ENCODE results near the gene TBX6. TPM values are rescaled to one million over a fixed set of nuclear protein-coding genes. Genes with fewer than 3 reads are reported as not detected.
A peak's percentile ranks its signal among the peaks of the same experiment; 100 is the strongest.

The TBX6 gene
- 1 to 10 TPM; 1.8 to 2.6 TPM for total RNA-seq

- H3K9me3 ChIP-seq = no peaks in the 10 kb centered on the region
- peak within 1 kb of the TSS; percentile 64 to 80 (median 77) for H3K27ac ChIP-seq
- 1% methylated on average over 27 to 76 of the region's 76 CpGs for WGBS, 2 donors
- no peaks in the 10 kb centered on the region for H3K27me3 ChIP-seq
- H3K36me3 ChIP-seq (replicated peaks in 1 of 2; ENCODE audit: insufficient read depth in 1 of 2, low read depth in 2 of 2) = peaks cover 0 to 2% of the 10 kb centered on the region in 2 donors
- H3K4me1 ChIP-seq = peaks cover 44% of the 10 kb centered on the region
- ATAC-seq (peak; percentile 83), DNase-seq (peak; percentile 92 to 94 (median 94))
- intact Hi-C loops (cut with DNase I) = no loop called here
- TF ChIP-seq POLR2A (IDR thresholded peaks at IDR 0.05) (peak in 2 of 3 donors; percentile 52 to 60), CTCF (IDR thresholded peaks at IDR 0.05) (peak; percentile 61 to 98 (median 84))
- H3K4me3 ChIP-seq = peak within 1 kb of the TSS in 1 of 2 donors; percentile 22
Measured at GRCh38 chr16:30091474-30092372, at the start of gene TBX6. Gene TBX6, minus strand, starts transcription at chr16:30091924. Its CDS starts 731 bp downstream, at chr16:30091193.

- intact Hi-C loops (cut with DNase I) = no loop called here
Measured at GRCh38 chr16:30139583-30140481, 48.1 kb upstream of the TBX6 start.

GRCh38 chr16:30137897-30138296 lies 46.2 kb upstream of the TBX6 start:
- no peak overlapping the region for H3K27ac ChIP-seq
- no peaks in the 10 kb centered on the region for H3K36me3 ChIP-seq (replicated peaks in 1 of 2; ENCODE audit: insufficient read depth in 1 of 2, low read depth in 2 of 2)
- DNase-seq (no peak), ATAC-seq (no peak)
- no peaks in the 10 kb centered on the region for H3K4me1 ChIP-seq
- H3K4me3 ChIP-seq = no peak overlapping the region
- H3K9me3 ChIP-seq = no peaks in the 10 kb centered on the region
- H3K27me3 ChIP-seq = no peaks in the 10 kb centered on the region
- WGBS, 2 donors = 71 to 76% methylated on average over 8 of the region's 8 CpGs
- intact Hi-C loops (cut with DNase I) = no loop called here
- TF ChIP-seq CTCF (IDR thresholded peaks at IDR 0.05) (no peak), POLR2A (IDR thresholded peaks at IDR 0.05) (no peak)

More at GRCh38 chr16:30139583-30140481, 48.1 kb upstream of the TBX6 start:
- WGBS, 2 donors = 59 to 75% methylated on average over 13 of the region's 13 CpGs
- Histone ChIP-seq H3K27ac (no peak overlapping the region), H3K36me3 (replicated peaks in 1 of 2; ENCODE audit: insufficient read depth in 1 of 2, low read depth in 2 of 2) (no peaks in the 10 kb centered on the region), H3K4me1 (no peaks in the 10 kb centered on the region), H3K9me3 (no peaks in the 10 kb centered on the region), H3K4me3 (no peak overlapping the region), H3K27me3 (no peaks in the 10 kb centered on the region)
- DNase-seq (no peak), ATAC-seq (no peak)
- TF ChIP-seq CTCF (IDR thresholded peaks at IDR 0.05) = no peak
- TF ChIP-seq POLR2A (IDR thresholded peaks at IDR 0.05) = no peak

- H3K4me1 ChIP-seq = no peaks in the 10 kb centered on the region
- DNase-seq (peak in 1 of 4 donors; percentile 22), ATAC-seq (no peak)
- 63 to 81% methylated on average over 11 of the region's 11 CpGs for WGBS, 2 donors
- H3K27ac ChIP-seq = peak overlapping the region in 1 of 4 donors; percentile 11
- no peak overlapping the region for H3K4me3 ChIP-seq
- no peak for TF ChIP-seq CTCF (IDR thresholded peaks at IDR 0.05)
- TF ChIP-seq POLR2A (IDR thresholded peaks at IDR 0.05) = no peak
- no peaks in the 10 kb centered on the region for H3K27me3 ChIP-seq
- intact Hi-C loops (cut with DNase I) = no loop called here
- no peaks in the 10 kb centered on the region for H3K9me3 ChIP-seq
- no peaks in the 10 kb centered on the region for H3K36me3 ChIP-seq (replicated peaks in 1 of 2; ENCODE audit: insufficient read depth in 1 of 2, low read depth in 2 of 2)
Measured at GRCh38 chr16:30136971-30137605, 45.4 kb upstream of the TBX6 start.

All from body of pancreas (tissue), 4 donors.